GM11168 (cell line): Measurements from ENCODE around the gene CCDC138.

Experiments
- in situ Hi-C: fragments of 300-500 bp; cut with MboI; formaldehyde crosslinking; loops from one replicate; pipeline ENCODE4 v1.12.0; 2022; ENCODE audit warnings: low sequenced_read_pairs; ENCODE audit not compliant: unreplicated experiment

CCDC138 gene

DNA sequence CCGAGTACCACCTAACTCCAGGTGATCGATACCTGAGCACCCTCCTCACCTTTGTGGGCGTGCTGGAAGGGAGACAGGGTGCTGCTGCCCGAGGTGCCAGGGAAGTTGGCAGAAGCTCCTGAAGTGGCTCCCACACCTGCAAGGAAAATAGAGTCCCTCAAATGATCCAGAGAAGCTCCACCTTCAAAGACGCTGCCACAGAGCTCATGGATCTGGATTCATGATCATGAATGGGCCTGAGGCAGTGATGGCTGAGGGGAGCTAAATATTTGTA is 126.0 kb downstream of the CCDC138 start:
- in situ Hi-C loops = no loop called here

DNA sequence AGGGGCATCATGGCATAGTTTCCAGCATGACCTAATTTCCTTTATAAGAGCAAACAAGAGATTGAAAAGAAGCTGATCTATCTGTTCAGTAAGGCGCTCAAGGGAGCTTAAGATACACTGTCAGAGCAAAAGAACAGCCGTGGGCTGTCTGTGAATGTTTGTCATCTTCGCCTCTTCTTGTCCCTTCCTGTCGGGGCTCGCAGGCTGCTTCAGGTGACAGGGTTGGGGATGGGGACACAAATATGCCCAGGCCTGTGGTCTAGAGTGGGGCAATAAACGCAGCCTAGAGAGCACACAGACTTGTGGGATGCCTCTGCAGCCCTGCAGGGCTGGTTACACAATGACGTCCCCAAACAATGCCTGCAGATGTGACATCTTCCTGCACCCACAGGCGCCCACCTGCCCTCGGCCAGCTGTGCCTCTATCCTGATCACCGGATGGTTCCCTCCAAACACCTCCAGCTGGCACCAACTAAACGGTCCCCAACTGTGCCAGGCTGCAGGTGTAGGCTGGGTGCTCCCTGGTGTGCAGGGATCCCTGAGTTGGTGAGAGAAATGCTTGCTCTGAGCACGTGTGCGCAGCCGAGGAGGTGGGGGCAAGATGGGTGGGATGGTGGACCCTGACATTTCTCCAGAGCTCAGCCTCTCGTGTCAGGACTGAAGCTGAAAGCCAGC is 129.7 kb downstream of the CCDC138 start:
- in situ Hi-C loops = no loop called here

DNA sequence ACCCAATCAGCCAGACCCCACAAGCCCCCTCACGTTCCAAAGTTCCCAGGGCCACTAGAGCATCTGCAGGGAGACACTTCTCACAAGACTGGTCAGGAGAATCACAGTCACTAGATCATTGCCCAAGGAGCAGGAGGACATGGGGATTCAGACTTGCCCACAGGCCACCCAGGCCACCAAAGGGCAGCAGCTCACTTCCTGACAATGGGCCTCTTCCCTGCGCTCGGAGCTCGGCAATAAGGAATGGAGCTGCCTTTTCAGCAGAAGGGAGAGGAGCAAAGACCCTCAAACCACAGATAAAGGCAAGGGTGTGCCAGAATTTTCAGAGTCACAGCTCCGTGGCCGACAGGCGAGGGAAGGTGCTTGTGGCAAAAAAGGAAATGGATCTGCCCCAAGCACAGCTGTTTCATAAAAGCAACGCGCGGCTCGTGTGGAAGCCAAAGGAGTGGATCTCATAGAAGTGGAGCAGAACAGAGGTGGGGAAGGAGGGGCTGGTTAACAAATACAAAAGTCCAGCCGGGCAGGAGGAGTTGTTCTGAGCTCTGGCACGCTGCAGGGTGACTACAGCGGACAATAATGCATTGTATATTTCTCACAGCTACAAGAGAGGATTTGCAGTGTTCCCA is 130.3 kb downstream of the CCDC138 start:
- in situ Hi-C loops = no loop called here

DNA sequence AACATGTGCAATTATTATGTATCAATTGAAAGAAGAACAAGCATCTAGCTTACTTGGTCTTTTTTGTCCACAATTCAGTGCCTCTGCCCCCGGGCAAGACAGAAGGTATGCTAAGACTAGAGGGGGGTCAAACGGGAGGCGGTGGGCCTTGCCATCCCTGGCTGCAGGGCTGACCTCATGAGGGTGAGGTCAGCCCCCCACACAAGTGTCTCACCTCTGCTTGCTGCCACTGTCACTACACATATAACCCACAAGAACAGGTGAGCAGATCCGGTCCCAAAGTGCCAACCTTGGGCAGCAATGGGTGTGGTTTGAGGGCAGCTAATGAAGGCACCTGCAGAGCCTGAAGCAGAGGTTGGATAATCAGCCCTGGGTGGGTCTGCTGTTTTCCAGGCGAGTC is 131.0 kb downstream of the CCDC138 start:
- in situ Hi-C loops = no loop called here

DNA sequence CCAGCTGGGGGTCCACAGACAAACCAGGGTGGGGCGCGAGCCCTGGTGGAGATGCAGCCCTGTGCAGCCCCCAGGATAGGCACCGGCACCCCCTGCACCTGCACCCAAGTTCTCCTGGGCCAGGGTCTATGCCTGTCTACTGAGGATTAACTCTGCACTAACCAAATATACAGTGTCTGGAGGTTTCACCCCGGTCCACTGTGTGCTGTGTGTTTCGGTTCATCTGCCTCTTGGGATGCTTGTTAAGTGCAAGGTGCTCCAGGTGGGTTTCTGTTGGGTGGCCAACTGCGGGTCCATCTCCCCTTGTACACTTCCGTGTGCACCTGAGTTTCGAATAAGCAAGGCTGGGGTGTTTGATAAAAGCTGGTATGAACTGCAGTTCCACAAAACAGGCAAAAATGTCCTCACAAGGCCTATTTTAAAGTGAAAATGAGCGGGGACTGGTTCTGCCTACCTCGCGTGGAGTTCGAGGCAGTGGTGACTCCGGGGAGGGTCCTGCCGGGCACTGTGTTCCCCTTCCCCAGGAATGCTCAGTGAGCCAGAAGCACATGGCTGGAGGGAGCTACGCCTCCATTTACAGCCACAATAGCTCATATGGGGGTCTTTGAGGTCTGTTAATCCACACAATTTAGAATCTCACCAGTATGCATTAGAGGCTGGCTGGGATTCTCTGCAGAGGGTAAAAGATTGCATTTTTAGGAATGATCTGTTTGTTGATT is 131.7 kb downstream of the CCDC138 start:
- in situ Hi-C loops = no loop called here

DNA sequence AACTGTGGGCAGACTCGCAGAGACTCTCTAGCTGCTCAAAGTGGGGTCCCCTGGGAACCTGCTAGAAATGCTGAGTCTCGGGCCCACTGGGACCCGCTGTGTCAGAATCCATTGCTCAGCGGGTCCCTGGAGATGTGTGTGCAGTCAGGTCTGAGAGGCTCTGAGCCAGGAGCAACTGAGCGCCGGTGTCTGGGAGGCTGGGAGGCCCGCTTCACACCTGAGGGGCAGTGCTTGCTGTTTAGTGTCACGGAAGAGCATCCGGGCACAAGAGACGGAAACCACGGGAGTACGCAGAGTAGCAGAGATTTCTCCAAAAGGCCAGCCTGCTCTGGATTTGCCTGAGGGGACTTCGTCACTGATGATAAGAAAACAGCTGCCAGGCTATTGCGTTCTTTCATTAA is 132.4 kb downstream of the CCDC138 start:
- in situ Hi-C loops = no loop called here

DNA sequence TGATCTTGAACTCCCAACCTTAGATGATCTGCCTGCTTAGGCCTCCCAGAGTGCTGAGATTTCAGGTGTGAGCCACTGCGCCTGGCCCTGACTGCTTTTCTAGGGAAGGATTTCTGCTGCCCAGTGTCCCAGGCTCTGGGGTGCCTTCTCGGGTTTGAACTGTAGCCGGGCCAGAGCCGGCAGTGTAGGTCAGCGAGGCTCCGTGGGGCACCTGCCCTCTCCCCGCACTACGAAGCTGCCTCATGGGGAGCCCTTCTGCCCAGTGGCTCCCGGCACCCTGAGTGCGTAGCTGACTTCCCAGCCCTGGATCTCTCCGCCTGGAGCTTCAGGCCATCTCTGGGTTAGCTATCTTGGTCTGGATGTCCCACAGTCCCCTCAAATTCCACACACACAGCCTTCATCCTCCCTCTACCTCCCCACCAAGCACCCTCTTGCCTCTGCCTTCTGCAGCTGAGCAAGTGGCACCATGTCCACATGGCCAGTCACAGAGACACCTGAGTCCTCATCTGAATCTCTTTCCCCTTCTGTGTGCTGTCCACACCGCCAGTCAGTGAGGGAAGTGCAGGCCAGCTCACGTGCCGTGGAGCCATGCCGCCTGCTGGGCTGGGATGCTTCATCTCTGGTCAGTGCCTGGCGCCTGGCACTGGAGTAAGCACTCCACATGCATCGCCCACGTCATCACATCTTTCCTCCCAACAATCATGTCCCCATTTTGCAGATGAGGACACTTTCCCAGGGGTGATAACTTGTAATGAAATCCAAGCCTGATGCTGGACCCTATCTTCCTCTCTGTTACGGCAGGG is 133.2 kb downstream of the CCDC138 start:
- in situ Hi-C loops = no loop called here

DNA sequence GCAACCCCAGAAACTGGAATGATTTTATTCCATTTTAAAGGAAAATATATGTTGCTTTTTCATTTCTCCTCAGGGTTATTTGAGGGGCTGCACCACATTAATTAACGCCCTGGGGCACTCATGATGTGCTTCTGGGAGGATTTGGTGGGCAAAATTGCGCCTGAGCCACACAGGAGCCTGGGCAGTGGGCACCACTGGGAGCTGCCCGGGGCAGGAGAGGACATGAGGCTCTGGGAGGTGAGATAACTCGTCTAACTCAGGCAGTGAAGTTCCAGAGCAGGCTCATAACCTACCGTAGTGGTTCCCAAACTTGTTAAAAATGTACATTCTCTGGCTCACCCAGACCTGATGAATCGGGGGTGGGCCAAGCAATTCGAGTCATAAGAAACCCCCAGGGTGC is 134.1 kb downstream of the CCDC138 start:
- in situ Hi-C loops = no loop called here

DNA sequence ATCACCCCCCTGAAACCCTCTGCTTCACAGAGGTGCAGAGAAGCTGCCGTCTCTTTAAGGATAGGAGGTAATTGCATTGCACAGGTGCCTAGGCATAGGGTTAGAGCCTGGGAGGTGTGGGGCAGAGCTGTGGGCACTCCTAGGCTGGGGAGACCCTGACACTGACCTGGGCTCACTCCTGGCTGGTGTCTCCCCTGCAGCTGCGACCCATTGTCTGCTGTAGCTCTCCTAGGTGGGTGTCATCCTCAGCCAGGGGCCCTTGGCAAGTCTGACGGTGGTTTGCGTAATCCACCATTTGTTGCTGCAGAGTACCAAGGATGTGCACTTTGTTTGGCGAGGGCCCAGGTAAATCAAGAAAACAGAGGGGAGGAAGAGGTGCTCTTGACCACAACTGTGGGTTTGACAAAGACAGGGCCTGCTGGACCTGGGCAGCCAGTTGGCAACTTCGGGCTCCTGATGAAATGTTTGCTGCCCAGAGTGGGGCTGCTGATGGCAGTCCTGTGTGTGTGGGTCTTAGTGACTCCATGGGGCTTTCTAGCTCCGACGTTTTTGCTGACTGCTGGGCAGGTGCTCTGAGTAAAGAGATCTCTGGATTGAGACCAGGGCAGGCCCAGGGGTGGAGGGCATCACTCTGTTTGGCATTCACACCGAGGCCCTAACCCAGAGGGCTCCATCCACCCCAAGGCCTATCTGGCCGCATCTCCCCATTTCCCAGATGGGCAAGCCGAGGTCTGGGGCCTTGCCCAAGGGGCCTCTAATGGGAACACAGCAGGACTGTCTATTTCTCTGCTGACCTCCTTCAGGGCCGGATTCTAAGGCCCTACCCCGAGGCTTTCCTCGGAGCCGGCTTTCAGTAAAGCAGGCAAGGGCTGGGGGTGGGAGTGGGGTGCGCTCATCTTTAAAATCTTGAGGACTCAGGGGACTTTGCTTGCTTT is 134.8 kb downstream of the CCDC138 start:
- in situ Hi-C loops = no loop called here

DNA sequence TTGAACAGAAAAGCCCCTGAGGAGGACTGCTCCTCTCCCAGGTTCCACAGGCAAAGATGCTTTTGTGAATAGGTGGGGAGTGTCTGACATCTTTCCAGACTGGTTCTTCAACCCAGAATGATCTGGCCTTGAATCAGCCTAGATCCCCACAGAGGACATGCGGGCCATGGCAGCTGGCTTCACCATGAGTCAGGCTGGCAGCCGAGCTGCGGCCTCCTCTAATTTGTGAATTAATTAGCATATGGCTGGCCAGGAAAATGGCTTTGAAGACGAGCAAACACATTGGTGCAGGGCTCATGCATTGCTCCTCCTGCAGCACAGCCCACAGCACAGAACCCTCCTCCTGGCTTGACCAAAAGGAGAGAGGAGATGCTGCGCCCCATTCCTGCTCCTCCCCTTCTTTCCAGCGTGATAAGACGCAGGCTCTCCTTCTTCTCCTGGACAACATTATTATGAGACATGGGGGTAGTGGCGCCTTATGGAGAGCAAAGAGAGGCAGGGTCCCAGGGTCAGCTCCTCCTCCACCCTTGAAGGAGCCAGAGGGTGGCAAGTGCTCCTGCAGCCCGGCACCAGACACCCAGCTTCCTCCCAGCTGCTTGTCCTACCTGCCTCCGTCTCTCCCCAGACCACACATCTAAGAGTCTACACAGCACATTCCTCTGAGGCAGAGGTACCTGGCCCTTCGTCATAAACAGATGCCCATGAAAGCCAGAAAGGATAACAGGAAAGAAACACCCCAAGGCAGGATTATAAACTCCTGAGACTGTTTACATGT is 135.8 kb downstream of the CCDC138 start:
- in situ Hi-C loops = no loop called here

DNA sequence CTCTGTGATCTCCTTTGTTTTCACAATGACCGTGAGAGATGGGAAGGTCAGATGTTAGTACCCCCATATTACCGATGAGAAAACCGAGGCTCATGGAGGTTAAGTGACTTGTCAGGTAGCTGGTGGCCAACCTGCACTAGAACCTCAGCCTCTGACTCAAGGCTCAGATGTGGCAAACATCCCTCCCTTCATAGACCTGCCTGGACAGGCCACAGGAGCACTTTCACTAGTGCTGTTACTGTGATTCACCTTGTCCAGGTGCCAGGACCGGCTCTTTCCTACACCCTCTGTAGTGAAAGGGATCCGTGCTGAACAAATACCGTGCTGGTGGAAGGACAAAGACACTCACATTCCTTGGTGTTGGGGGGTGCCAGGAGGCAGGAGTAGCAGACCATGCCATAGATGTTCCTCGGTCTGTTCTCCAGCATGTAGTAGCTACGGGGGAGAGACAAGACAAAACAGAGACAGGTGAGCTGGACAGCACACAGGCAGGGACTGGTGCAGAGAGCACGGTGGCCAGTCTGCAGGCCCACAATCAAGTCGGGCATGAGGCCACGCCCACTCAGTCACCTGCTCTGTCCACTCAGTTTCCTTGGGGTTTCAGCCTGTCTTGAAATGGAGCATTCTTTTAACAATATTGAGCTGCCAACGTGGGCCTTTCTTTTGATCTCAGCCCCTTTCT is 136.6 kb downstream of the CCDC138 start:
- in situ Hi-C loops = no loop called here

DNA sequence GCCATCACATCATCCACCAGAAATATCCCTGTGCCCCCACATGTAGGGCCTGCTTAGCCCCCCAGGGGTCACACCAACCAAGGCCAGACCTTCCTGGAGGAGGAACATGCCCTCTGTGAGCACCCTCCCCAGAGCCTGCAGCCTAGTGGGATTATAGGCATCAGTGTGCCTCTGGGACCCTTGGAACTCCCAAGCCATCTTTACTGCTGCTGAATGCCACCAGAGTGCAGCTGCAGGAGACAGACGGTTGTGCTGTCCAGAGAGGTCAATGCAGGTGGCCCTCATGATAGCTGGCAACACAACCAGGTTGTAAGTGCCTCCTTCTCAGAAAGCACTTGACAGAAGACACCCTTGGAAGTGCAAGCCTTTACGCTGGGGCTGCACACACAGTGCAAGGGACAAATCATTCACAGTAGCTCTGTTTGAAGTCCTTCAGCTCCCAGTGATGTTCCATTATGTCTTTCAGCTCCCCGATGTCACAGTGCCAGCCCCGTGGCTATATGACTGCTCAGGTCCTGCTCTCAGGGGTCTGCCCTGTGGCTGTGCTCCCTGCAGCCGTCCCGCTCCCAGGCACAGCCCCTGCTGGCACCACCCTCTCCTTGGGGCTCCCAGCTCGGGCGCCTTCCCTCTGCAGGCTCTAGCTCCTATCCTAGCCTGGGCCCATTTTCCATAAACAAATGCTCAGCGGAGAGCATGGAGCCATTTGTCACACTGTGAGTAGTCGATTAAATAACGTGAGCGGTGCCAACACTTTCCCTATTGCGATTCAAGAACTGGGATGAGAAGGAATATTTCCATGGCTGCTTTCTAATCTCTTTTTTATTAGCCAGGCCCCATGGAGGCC is 137.4 kb downstream of the CCDC138 start:
- in situ Hi-C loops = no loop called here

DNA sequence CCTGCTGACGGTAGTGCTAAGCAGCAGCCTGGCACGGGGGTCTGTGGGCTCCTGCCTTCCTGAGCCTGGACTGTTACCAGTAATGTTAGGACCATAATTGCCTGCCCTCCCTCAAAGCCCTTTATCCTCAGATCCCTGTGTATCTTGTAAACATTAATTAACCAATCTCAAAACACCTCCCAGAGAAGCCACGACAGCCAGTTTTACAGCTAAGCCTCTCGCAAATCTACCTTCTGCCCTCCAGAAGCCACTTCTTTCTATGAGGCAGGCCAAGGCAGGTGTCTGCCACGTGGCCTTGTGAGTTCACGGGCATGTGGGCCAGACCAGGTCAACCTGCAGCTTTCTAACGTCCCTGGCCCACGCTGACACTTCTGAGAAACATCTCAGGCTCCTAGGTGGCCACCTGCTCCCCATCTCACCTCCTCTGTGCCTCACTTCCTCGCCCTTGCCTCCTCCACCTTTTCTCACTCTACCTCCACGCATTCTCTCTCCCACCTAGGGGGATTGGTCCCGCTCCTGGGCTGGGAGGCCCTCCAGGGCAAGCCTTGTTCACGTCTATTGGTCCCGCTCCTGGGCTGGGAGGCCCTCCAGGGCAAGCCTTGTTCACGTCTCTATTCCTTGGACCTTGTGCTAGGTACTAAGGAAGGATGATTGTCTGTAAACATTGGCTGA is 138.1 kb downstream of the CCDC138 start:
- in situ Hi-C loops = no loop called here

DNA sequence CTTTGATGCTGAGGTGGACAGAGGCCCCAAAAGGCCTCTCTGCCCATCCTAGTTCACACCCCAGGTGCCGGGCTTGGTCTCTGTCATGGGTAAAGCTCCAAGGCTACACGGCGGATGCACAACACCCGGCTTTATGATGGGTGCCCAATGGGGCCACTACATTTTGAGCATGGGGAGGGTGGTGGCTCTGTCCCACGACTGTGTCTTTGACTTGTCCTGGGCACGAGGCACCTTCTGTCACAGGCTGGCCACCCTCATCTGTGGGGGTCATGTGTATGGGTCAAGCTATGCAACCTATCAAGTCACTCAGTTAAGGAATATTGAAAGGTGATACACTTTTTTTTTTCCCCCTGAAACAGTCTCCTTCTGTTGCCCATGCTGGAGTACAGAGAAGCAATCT is 138.7 kb downstream of the CCDC138 start:
- in situ Hi-C loops = no loop called here

DNA sequence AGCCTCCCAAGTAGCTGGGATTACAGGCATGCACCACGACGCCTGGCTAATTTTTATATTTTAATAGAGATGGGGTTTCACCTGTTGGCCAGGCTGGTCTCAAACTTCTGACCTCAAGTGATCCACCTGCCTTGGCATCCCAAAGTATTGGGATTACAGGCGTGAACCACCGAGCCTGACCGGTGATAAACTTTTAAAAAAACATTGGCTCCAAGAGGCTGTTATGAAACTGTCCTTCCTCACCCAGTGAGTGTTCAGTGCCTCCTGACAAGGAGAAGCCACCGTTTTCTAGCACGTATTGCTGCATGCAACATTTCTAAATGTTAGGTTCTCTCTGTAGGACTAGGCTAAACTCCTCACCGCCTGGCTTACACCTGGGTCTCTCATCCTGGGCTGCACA is 139.2 kb downstream of the CCDC138 start:
- in situ Hi-C loops = no loop called here
